GM19438 (cell line): ENCODE results near the gene PYM1.

Source experiments
- ATAC-seq: cut with Tn5 transposase; IDR thresholded peaks from one replicate; pipeline ENCODE4 v1.9.1; 2021; ENCODE audit warnings: low read depth; ENCODE audit not compliant: unreplicated experiment

PYM1 gene

DNA sequence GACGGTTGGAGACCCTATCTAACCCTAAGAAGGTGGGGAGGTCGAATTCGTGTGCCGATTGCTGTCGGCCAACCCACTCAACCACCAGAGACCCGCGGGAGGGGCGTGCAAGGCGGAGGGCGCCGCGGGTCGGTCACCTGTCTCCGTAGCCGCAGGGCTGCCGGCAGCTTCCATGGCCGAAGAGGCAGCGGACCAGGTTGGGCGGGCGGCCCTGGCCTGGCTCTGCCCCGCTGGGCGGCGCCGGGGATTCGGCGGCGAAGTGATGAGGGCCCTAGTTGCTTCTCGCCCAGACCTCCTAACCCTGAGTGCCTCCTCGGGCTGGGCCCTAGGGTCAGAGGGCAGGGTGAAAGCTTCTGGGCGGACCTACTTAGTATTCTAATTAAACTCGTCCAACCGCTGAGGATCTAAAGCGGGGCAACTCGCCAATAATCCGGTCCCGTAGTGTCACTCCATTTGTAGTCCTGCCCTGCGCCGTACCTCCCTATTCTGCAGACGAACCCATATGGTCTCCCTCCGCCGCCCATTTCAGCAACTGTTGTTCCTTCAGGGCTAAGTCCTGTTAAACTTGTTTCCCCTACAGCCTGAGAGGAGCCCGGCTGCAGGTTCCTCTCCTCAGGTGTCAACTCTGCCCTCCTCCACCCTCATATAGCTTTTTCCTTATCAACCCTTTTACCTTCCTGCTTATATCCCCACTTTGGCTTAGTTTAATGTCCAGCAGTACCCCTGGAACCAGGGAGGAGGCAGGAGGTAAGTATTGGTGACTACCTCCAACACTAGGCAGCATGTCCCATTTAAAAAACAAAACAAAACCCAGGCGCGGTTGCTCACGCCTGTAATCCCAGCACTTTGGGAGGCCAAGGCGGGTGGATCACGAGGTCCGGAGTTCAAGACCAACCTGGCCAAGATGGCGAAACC is at the start of gene PYM1:
Gene PYM1 (minus strand): TSS at position 307 of the 915 bp plus-strand sequence. CDS start 133 bp downstream, at position 174.
- peak; percentile 30 for ATAC-seq

DNA sequence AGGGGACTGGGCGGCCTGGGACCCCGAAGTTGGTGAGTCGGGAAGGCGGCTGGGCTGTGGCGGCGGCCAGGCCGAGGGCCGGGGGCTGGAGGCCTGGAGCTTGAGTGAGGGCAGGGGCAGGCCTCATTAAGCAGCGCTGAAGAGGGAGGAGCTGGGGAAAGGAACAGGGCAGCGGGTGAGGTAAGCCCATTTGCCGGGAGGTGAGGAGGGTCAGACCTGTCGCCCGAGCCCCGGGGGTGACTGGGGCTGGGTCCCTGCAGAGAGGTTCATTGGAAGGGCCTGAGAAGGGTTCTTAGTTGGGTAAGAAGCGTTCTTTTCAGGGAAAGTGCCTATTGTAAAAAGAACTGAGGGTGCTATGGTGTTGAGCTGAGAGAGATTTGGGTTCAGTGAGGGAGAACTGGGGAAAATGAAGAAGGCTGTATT is 46.6 kb upstream of the PYM1 start:
- peak; percentile 10 for ATAC-seq

DNA sequence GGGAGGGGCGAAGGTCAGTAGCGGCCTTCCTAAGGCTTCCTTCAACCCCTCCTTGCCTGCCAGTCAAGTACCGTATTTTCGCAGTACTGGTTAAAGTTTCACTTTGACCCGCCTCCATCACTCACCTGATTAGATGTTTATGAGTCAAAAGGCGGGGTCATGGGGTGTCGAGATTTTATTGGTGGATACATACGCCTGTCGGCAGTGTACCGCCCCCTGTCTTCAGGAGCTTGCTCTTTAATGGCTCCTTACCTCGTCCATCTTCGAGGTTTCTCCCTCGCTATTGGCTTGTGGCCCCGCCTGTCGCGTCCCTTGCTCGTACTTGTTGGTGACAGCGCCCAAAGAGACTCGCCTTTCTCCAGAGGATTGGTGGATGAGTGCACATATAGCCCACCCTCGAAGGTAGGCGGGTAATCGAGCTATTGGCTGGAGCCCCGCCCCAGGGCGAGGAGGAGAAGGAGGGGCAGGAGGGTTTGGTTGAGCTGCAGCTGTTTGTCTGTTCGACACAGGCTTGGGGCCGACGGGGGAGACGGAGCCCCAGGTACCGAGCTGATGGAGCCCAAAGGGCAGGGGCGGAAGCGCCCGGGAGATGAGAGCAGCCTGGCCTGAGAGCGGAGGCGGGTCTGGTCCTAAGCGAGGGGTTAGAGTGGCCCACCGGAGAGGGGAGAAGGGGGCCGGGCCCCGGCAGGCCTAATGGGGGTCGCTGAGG is 46.1 kb upstream of the PYM1 start, which contains the start of gene RAB5B:
Gene RAB5B (plus strand): TSS at position 480 of the 709 bp plus-strand sequence. CDS start 12,883 bp downstream, outside the sequence.
- peak; percentile 90 for ATAC-seq

DNA sequence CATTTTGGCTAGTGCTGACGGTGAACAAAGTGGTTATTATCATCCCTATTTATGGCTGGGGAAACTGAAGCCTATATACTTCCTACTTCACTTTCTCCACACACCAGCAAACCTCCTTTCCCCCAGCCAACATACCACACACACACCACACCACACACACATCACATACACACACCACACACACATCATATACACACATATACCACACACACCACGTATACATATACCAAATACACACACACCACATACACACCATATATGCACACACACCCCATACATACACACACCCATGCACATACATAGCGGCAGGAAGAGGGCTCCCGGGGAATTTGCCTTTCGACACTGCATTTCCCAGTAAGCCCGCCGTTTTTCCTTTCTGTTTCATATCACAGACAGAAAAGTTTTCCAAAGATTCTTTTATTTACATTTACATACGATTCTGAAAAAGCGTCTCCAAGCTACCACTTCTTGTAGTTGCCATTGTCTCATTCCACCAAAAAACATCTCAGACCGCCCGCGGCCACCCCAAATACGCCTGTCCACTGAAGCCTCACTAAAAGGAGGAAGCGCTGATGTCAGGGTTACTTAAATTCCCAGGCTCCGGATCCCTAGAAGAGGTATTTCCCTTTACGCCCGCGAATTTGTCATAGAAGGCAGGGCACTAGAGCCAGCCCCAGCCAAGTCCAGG is 45.4 kb upstream of the PYM1 start:
- no peak for ATAC-seq

DNA sequence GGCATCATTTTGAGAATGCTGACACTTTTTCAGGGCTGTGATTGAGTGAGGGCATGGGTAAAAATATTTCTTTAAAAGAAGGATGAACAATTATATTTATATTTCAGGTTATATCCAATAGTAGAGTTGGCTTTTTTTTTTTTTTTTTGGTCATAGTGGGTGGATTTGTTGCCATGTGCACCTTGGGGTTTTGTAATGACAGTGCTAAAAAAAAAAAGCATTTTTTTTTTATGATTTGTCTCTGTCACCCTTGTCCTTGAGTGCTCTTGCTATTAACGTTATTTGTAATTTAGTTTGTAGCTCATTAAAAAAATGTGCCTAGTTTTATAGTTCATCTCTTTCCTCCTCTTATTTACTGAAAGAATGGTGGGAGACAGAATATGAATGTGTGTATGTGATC is 44.8 kb upstream of the PYM1 start:
- ATAC-seq: no peak

DNA sequence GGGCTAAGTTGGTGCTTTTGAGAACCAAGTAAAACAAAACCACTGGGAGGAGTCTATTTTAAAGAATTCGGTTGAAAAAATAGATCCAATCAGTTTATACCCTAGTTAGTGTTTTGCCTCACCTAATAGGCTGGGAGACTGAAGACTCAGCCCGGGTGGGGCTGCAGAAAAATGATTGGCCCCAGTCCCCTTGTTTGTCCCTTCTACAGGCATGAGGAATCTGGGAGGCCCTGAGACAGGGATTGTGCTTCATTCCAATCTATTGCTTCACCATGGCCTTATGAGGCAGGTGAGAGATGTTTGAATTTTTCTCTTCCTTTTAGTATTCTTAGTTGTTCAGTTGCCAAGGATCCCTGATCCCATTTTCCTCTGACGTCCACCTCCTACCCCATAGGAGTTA is 44.3 kb upstream of the PYM1 start:
- ATAC-seq: no peak

DNA sequence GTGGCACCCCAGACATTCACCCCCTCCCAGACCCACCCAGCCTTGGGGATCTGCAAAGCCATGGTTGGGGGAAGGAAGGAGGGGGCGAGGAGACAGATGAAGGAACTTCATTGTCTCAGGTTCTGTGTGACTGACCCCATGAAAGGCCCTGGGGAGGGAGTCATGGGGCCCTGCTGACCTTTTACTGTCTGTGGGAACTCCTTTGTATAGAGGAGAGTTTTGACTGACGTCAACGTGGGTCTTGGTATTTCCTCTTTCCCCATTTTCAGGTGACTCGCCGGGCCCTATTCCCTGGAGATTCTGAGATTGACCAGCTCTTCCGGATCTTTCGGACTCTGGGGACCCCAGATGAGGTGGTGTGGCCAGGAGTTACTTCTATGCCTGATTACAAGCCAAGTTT is 43.1 kb upstream of the PYM1 start:
- ATAC-seq: no peak

DNA sequence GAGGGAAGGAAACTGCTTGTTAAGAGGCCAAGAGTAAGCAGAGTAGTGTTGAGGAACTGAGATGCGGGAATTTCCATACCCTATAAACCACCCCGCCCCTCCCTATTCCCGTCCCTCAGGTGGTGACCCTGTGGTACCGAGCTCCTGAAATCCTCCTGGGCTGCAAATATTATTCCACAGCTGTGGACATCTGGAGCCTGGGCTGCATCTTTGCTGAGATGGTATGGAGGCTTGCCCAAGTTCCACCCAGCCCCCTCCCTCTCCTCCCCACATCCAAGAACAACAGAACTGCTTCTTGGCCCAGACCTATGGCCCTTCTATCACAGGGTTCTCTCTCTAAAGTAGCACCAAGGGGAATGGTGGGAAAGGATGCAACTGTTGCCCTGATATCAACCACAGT is 41.7 kb upstream of the PYM1 start:
- ATAC-seq: no peak

DNA sequence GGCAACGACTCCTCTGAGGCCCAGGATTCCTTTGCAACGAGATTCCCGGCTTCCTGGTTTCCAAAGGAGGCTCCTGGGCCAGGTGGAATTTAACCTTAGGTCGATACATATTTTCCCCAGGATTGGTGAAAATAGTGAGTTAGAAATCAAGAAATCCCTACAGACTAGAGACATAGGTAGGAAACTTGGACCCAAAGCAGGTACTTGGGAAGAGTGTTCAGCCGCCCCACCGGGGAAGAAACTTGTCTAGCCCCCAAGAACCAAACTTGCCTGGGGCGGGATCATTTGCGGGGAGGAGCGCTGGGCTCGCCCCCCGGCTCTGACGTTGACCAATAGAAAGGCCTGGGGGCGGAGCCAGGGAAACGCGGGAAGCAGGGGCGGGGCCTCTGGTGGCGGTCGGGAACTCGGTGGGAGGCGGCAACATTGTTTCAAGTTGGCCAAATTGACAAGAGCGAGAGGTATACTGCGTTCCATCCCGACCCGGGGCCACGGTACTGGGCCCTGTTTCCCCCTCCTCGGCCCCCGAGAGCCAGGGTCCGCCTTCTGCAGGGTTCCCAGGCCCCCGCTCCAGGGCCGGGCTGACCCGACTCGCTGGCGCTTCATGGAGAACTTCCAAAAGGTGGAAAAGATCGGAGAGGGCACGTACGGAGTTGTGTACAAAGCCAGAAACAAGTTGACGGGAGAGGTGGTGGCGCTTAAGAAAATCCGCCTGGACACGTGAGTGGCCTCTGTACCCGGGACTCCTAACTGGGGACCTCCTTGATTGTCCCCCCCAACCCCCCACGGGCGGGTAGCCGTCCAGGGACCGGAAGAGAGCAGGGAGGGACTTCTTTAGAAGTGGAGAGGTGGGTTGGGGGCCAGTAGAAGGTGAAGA is 39.0 kb upstream of the PYM1 start, which contains the start of gene CDK2:
Gene CDK2 (plus strand): TSS at position 423 of the 874 bp plus-strand sequence. CDS start 179 bp downstream, at position 602.
- peak; percentile 97 for ATAC-seq

DNA sequence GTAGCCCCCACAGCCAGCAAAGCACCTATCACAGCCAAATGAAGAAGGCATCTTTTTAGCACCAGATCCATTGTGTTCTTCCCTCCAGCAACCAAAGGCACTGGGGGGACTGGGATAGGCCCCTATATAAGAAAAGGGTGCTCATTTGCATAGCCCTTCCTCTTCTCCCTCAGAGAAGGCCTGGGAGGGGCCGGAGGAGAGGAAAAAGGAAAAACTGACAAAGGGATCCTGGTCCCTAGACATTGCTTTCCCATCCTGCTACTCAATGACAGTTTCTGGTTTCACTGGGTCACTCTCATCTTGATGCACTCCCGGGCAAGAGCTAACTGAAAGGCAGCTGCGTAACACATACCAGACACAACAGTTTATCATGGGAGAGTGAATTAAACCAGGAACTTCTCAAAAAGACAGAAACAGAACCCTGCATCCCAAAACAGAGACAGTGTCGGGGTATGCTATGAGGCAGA is 38.3 kb upstream of the PYM1 start, which contains the start of gene PMEL:
Gene PMEL (minus strand): TSS at position 102 of the 467 bp plus-strand sequence. CDS start 31 bp downstream, at position 71.
- no peak for ATAC-seq

DNA sequence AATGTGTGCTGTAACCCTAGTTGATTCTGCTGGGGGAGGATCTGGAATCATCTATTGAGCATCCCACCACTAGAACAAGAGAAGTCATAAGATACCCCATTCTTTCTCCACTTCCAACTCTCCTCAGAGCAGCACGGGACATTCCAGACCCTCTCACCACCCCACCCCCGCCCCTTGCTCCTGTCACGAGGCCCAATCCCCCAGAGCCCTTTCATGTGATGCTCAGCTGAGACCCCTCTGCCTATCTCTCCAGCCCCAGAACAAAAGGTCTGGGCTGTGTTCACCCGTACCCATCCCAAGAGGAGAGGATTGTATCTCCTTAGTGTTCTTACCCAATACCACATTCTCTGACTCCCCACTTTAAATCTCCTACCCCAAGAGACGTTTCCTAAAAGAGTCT is 37.5 kb upstream of the PYM1 start:
- no peak for ATAC-seq

DNA sequence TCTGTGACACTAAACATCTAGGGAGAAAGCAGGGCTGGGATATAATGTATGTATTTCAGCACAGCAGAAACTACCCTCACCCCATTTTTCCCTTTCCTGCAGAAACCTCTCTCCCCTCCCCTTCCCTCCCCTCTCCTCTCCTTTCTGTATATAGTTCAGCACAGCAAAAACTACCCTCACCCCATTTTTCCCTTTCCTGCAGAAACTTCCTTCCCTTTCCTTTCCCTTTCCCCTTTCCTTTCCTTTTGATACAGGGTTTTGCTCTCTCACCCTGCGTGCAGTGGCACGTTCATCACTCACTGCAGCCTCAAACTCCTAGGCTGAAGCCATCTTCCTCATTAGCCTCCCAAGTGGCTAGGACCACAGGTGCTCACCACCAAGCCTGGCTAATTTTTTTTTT is 36.1 kb upstream of the PYM1 start:
- ATAC-seq: no peak

DNA sequence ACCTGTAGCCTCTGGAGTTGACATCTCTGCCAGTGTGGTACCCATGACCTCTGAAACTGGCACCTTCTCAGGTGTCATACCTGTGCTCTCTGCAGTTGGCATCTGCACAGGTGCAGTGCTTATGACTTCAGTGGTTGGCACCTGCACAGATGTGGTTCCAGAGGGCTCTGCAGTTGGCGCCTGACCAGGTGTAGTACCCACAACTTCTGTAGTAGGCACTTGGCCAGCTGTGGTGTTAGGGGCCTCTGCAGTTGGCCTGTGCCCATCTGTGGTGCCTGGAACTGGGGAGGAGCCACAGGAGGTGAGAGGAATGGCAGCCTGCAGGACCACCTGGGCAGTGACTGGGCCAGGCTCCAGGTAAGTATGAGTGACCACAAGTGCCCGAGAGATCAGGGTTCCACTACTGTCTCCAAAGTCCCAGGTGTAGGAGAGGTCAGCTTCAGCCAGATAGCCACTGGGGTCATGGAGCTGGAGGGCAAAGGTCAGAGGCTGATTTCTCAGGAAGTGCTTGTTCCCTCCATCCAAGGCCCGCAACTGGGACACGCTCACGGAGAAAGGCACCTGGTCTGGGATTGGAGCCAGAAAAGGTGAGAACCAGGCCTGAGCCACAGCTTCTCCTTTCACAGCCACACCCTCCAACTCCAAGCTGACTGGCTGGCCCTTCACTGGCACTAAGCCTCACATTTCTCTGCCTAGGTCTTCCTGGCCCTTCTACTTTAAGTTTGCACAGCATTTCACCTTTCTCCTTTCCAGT is 29.6 kb upstream of the PYM1 start:
- ATAC-seq: no peak

DNA sequence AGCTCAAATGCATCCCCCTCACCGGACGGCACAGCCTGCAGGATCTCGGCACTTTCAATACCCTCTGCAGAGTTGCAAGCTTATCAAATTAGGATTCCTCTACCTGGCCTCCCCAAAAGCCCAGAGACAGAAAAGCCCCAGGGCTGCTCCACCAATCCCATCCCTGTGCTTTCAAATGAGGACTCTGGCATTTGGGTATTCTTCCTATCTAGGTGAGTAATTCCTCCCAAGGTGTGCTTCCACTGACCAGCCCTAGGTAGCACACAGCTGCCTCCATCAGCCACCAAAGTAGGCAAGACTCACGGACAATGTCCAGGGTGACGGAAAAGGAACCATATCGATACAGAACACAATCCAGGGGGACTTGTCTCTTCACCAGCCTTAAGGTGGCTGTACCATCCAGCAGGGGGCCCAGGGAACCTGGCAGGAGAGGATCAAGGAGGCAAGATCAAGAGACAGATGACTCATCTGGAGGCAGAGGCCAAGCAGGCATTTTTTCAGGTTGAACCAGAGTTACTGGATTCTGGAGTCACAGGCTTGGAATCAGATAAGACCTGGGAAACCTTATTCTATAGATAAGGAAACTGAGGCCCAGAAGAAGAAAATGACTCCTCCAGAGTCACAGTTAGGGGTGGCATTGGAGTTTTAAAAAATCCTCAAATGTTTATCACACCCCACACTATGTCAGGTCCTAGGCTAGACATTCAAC is 28.3 kb upstream of the PYM1 start:
- no peak for ATAC-seq

DNA sequence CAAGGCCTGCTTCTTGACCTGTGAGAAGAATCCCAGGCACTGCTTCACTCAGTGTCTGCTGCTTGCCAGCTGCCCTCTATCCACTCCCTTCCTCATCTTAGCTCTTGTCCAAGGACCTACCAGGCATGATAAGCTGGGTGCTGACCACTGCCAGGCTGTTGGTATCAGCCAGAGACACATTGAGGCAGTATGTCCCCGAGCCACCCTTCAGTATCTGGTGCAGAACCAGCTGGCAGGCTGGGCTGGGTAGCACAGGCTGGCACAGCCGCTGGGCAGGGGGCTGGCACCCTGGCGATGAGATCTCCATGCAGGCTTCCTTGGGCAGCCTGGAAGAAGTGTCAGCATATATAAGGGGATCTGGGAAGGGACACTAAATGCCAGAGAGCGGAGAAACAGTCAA is 27.6 kb upstream of the PYM1 start:
- ATAC-seq: no peak

DNA sequence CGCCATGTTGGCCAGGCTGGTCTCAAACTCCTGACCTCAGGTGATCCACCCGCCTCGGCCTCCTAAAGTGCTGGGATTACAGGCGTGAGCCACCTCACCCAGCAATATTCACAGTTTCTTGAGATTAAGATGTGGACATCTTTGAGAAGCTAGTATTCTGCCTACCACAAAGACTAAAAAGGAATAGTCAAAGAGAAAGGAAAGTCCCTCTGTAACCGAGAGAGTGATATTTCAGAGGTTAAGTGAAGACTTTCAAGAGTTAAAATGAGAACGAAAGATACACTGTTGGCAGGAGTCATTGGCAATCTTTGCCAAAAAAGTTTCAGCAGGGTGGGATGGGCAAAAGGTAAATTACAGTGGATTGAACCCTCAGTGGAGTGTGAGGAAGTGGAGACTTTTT is 18.9 kb upstream of the PYM1 start:
- ATAC-seq: no peak

DNA sequence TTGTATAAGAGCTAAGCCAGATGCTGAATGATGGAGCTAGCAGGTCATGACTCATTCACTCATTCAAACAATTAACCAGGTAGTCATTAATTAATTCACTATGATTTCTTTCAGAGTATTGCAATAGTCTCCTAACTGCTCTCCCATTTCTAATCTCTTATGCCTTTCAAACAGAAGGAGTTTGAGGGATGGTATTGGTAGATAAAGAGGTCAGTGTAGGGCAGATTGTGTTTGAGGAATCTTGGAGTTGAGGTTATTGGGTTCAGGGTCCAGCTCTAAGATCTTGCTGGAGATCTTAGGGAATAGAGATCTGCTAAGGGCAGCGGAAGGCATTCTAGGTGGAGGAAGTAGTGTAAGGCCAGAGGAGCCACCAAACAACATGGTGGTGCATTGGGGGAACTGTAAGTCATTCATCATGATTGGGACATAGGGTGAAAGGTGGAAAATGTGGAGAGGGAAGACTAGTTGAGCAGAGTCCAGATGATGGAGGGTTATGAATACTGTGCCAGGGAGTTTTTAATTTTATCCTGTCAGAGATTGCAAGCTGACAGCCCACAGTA is 15.0 kb upstream of the PYM1 start:
- no peak for ATAC-seq

DNA sequence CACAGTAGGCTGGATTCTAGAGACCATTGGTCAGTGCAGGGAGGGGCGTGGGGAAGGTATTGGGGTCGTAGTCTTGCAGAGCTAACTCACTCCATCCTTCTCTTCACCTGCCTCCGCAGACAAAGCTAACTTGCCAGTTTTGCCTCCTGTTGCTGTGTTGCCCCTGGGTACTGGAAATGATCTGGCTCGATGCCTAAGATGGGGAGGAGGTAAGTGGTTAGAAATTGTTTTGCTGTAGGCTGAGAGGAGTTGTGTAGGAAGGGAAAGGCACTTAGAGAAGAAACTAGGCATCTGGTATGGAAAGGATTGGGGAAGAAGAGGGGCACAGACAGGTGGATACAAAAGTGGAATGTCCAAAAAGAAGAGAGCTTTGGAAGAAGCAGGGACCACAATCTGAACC is 14.4 kb upstream of the PYM1 start:
- no peak for ATAC-seq
